ENCODE data around the gene SMARCD3. TPM values are rescaled to one million over a fixed set of nuclear protein-coding genes. Genes with fewer than 3 reads are reported as not detected.

SMARCD3 gene
- total RNA-seq, 6 experiments from 2014 or later: 2.4 to 7.3 (median 2.7) TPM

DNA sequence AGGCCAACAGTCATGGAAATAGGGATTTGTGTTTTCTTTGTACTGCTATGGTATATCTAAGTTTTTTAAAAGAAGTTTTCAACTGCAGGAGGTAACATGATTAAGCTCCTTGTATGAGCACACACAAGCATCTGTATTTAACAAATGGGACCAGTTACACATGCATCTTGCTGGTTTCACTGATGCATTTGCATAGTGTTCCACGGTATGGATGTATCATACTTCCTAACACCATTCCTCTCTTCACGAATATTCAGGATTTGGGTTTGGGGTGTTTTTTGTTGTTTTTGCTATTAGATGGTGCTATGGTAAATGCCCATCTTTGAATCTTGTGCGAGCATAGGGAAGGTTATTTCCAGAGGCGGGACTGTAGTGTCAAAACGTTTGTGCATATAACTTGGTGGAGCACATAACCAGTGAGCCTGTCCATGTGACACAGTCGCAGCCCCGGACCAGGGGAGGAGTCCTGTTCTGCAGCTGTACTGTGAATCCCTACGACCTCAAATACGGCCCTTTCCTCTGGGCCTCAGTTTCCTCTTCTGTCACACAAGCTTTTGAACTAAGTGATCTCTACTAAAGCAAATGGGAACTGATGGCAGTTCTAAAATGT lies 40.1 kb downstream of the SMARCD3 start:
- no peak overlapping the region for H3K27ac ChIP-seq
- WGBS (ENCODE audit: insufficient coverage, low coverage, low lambda C conversion rate, missing lambda C conversion rate): 67% methylated on average over 9 of the region's 9 CpGs
- ATAC-seq: no peak
- H3K4me3 ChIP-seq: no peak overlapping the region
- H3K9me3 ChIP-seq: no peaks in the 10 kb centered on the region
- intact Hi-C loops (cut with DNase I): no loop called here
- no peak for TF ChIP-seq POLR2A (IDR thresholded peaks at IDR 0.05)
- TF ChIP-seq, protein P1, sequence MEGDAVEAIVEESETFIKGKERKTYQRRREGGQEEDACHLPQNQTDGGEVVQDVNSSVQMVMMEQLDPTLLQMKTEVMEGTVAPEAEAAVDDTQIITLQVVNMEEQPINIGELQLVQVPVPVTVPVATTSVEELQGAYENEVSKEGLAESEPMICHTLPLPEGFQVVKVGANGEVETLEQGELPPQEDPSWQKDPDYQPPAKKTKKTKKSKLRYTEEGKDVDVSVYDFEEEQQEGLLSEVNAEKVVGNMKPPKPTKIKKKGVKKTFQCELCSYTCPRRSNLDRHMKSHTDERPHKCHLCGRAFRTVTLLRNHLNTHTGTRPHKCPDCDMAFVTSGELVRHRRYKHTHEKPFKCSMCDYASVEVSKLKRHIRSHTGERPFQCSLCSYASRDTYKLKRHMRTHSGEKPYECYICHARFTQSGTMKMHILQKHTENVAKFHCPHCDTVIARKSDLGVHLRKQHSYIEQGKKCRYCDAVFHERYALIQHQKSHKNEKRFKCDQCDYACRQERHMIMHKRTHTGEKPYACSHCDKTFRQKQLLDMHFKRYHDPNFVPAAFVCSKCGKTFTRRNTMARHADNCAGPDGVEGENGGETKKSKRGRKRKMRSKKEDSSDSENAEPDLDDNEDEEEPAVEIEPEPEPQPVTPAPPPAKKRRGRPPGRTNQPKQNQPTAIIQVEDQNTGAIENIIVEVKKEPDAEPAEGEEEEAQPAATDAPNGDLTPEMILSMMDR (IDR thresholded peaks at IDR 0.05): no peak
- no peaks in the 10 kb centered on the region for H3K4me1 ChIP-seq
- no peak for DNase-seq
- H3K36me3 ChIP-seq: peaks cover 0 to 5% (median 0%) of the 10 kb centered on the region in 4 donors
- no peaks in the 10 kb centered on the region for H3K27me3 ChIP-seq

DNA sequence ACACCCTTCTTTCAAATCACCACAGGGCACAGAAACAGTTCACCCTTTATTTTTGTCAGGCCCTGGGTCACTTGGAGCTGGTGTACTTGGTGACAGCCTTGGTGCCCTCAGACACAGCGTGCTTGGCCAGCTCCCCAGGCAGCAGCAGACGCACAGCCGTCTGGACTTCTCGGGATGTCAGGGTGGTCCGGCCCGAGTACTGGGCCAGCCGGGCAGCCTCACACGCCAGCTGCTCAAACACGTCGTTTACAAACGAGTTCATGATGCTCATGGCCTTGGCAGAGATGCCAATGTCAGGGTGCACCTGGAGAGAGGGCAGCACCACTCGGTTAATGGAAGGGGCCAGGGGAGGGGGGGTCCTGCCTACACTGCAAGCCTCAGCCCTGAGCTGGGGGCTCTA lies 40.7 kb downstream of the SMARCD3 start:
- no peaks in the 10 kb centered on the region for H3K36me3 ChIP-seq
- 63% methylated on average over 7 of the region's 12 CpGs for WGBS (ENCODE audit: insufficient coverage, low coverage, low lambda C conversion rate, missing lambda C conversion rate)
- H3K4me1 ChIP-seq: no peaks in the 10 kb centered on the region
- ATAC-seq (no peak), DNase-seq (no peak)
- intact Hi-C loops (cut with DNase I): no loop called here
- TF ChIP-seq POLR2A (IDR thresholded peaks at IDR 0.05): no peak
- TF ChIP-seq, protein P1 (IDR thresholded peaks at IDR 0.05): no peak
- H3K27ac ChIP-seq: no peak overlapping the region
- H3K4me3 ChIP-seq: no peak overlapping the region
- H3K27me3 ChIP-seq: no peaks in the 10 kb centered on the region
- no peaks in the 10 kb centered on the region for H3K9me3 ChIP-seq

DNA sequence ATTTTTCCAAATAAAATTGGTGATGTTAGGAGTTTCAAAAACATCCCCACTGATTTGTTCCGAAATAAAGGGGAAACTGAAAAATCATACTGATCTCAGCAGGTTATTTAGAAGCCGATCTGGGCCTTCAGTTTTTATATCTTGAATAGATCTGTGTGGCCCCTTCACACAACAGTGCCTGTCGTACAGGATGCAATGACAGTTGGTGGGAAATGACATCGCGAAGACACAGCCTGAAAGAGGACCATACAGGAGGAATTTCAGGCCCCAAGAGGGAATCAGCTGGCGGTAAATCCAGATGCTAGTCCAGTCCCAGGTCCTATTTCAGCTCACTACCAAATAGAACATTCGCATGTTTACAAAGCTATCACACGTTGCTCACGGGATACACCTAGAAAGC lies 41.2 kb downstream of the SMARCD3 start:
- DNase-seq (no peak), ATAC-seq (no peak)
- no peak overlapping the region for H3K27ac ChIP-seq
- H3K27me3 ChIP-seq: no peaks in the 10 kb centered on the region
- H3K4me1 ChIP-seq: no peaks in the 10 kb centered on the region
- no peaks in the 10 kb centered on the region for H3K9me3 ChIP-seq
- H3K36me3 ChIP-seq: no peaks in the 10 kb centered on the region
- intact Hi-C loops (cut with DNase I): no loop called here
- WGBS (ENCODE audit: insufficient coverage, low coverage, low lambda C conversion rate, missing lambda C conversion rate): 50% methylated on average over 9 of the region's 9 CpGs
- no peak overlapping the region for H3K4me3 ChIP-seq
- TF ChIP-seq, protein P1 (IDR thresholded peaks at IDR 0.05): no peak
- TF ChIP-seq POLR2A (IDR thresholded peaks at IDR 0.05): no peak

DNA sequence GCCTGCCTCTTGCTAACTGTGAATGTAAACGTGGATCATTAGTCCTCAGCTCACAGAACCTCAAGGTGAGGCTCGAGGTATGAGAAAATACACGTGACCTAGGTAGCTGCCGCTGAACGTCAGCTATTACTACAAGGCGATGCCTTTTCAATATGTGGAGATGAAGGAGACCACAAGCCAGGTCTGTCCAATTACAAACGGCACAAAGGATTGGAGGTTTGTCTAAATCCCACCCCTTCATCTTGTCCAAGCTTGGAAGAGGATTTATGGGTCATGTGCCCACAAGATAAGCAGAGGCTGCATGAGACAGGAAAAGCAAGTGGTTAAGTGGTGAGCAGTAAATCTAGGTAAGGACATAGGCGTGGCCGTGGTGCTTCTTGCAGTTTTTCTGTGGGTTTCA lies 41.6 kb downstream of the SMARCD3 start:
- no peaks in the 10 kb centered on the region for H3K36me3 ChIP-seq
- DNase-seq (no peak), ATAC-seq (no peak)
- H3K9me3 ChIP-seq: no peaks in the 10 kb centered on the region
- 34% methylated on average over 7 of the region's 9 CpGs for WGBS (ENCODE audit: insufficient coverage, low coverage, low lambda C conversion rate, missing lambda C conversion rate)
- no peak overlapping the region for H3K27ac ChIP-seq
- H3K27me3 ChIP-seq: no peaks in the 10 kb centered on the region
- intact Hi-C loops (cut with DNase I): no loop called here
- no peak overlapping the region for H3K4me3 ChIP-seq
- no peaks in the 10 kb centered on the region for H3K4me1 ChIP-seq
- TF ChIP-seq POLR2A (IDR thresholded peaks at IDR 0.05): no peak
- TF ChIP-seq, protein P1 (IDR thresholded peaks at IDR 0.05): no peak

DNA sequence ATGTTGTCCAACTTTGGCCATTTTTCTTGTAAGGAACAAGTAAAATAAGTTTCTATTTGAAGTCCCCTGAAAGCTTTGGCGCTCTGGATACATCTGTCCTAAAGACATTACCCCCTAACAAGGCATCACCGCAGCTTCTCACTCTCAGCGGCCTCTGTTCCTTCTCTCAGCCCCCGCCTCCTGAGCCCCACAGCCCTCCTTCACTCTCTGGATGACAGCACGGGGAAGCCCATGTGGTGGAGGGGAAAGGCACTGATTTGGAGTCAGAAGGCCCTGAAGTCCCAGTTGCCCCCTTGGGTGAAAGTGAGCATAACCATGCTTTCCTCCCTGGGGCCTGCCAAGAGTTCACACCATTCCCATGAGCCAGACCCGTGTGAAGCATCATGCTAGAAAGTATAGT lies 42.8 kb downstream of the SMARCD3 start:
- H3K36me3 ChIP-seq: no peaks in the 10 kb centered on the region
- DNase-seq (no peak), ATAC-seq (no peak)
- intact Hi-C loops (cut with DNase I): no loop called here
- TF ChIP-seq POLR2A (IDR thresholded peaks at IDR 0.05): no peak
- TF ChIP-seq, protein P1 (IDR thresholded peaks at IDR 0.05): no peak
- H3K27ac ChIP-seq: no peak overlapping the region
- no peaks in the 10 kb centered on the region for H3K4me1 ChIP-seq
- no peak overlapping the region for H3K4me3 ChIP-seq
- WGBS (ENCODE audit: insufficient coverage, low coverage, low lambda C conversion rate, missing lambda C conversion rate): 44% methylated on average over 6 of the region's 6 CpGs
- H3K9me3 ChIP-seq: no peaks in the 10 kb centered on the region
- no peaks in the 10 kb centered on the region for H3K27me3 ChIP-seq
